Calu3 (cell line): ENCODE results near the gene ELOVL1. TPM values are rescaled to one million over a fixed set of nuclear protein-coding genes. Genes with fewer than 3 reads are reported as not detected.

Experiments
- BruUV-seq: library from RNA; stranded (reverse); fragments of 400-500 nt; replicated peaks from 2 replicates; lab custom pipeline; 2021; lab: Mats Ljungman, UMichigan
- CTCF ChIA-PET: fragments of 300-600 bp; sonication (Branson Sonifier 250); formaldehyde crosslinking; loops from one replicate; lab custom pipeline; 2022; ENCODE audit warnings: antibody characterized with exemption; lab: Charles Lee
- DNase-seq: peaks from one replicate; pipeline ENCODE4 v3.0.0; 2022
- H3K27ac Mint-ChIP-seq: one replicate; pipeline ENCODE4 v1.8.0; 2022; ENCODE audit warnings: mixed read lengths; ENCODE audit not compliant: unreplicated experiment
- H3K27me3 Mint-ChIP-seq: one replicate; pipeline ENCODE4 v1.8.0; 2022; ENCODE audit warnings: mixed read lengths; ENCODE audit not compliant: unreplicated experiment
- H3K36me3 Mint-ChIP-seq: one replicate; pipeline ENCODE4 v1.8.0; 2022; ENCODE audit warnings: mild to moderate bottlenecking, moderate library complexity, mixed read lengths; ENCODE audit not compliant: insufficient read depth, unreplicated experiment
- H3K4me1 Mint-ChIP-seq: one replicate; pipeline ENCODE4 v1.8.0; 2022; ENCODE audit warnings: mild to moderate bottlenecking, low read depth, mixed read lengths; ENCODE audit not compliant: unreplicated experiment
- H3K4me3 Mint-ChIP-seq: one replicate; pipeline ENCODE4 v1.8.0; 2022; ENCODE audit warnings: mild to moderate bottlenecking, low read depth, moderate library complexity, mixed read lengths; ENCODE audit not compliant: unreplicated experiment
- H3K9me3 Mint-ChIP-seq: one replicate; pipeline ENCODE4 v1.8.0; 2022; ENCODE audit warnings: low read depth, mixed read lengths; ENCODE audit not compliant: unreplicated experiment
- intact Hi-C: fragments of 100-400 bp; cut with micrococcal nuclease; formaldehyde crosslinking; loops from one replicate; pipeline ENCODE4 v1.10.0; 2022; ENCODE audit not compliant: unreplicated experiment
- total RNA-seq: library from RNA; stranded (reverse); gene quantifications from 2 replicates; pipeline ENCODE4 v1.2.3, GENCODE V29; 2022
- TF ChIP-seq, protein P1 (sequence below): fragments of 200-600 bp; IDR thresholded peaks from one replicate; pipeline ENCODE4 v1.8.0; 2022; ENCODE audit warnings: antibody characterized with exemption; ENCODE audit not compliant: unreplicated experiment

ELOVL1 gene
- total RNA-seq, 1 experiment from 2014 or later = 107 TPM

DNA sequence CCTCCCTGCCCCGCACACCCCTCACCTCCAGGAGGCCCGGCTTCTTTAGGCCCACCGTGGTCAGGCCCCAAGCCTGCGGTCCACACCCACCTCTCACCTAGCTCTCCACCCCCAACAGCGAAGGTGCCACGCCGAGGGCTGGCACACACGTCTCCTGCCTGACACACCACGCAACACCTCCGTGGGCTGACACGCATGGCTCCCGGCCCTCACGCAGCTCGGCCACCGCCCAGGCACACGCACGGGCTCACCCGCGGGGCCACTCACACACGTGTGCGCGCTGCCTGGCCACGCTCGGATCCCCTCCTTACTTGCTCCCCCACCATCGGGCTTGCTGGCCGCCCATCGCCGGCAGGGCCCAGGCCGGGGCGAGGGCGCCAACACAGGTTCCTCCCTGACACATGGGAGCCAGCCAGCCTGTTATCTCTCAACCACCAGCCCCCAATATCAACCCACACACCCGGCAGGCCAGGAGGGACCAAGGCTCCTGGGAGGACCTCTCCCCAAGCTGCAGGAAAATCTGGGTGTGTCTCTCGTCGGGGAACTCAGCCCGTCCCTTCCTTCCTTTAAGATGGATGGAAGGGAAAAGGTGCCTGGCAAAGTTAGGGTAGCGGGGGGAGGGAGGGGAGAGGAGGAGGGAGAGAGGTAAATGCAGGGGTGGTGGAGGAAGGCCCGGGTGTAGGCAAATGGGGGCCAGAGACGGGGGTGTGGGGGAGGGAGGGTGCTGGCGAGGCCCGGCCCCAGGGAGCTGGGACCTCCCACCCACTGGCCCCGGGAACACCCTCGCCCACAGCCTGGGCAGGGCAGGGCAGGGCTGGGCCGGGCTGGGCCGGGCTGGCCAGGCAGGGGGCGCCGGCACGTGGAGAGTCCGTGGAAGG, 546 bp downstream of the ELOVL1 start:
- Mint-ChIP-seq H3K9me3 (no peaks in the 10 kb centered on the region), H3K27me3 (no peaks in the 10 kb centered on the region), H3K27ac (peak overlapping the region; percentile 82), H3K4me3 (peak overlapping the region; percentile 79), H3K4me1 (peaks cover 39% of the 10 kb centered on the region), H3K36me3 (peaks cover 76% of the 10 kb centered on the region)
- intact Hi-C loops = no loop called here
- CTCF ChIA-PET = interaction anchor here (0.7 to 2.0 kb wide), 7 partner anchors 9 to 140 kb away, joined by 3 to 14 read pairs (median 3); partner anchors contain the start of gene C1orf210
- BruUV-seq = TSS peak; percentile 21
- peak; percentile 35 for DNase-seq
- TF ChIP-seq, protein P1, sequence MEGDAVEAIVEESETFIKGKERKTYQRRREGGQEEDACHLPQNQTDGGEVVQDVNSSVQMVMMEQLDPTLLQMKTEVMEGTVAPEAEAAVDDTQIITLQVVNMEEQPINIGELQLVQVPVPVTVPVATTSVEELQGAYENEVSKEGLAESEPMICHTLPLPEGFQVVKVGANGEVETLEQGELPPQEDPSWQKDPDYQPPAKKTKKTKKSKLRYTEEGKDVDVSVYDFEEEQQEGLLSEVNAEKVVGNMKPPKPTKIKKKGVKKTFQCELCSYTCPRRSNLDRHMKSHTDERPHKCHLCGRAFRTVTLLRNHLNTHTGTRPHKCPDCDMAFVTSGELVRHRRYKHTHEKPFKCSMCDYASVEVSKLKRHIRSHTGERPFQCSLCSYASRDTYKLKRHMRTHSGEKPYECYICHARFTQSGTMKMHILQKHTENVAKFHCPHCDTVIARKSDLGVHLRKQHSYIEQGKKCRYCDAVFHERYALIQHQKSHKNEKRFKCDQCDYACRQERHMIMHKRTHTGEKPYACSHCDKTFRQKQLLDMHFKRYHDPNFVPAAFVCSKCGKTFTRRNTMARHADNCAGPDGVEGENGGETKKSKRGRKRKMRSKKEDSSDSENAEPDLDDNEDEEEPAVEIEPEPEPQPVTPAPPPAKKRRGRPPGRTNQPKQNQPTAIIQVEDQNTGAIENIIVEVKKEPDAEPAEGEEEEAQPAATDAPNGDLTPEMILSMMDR = no peak

DNA sequence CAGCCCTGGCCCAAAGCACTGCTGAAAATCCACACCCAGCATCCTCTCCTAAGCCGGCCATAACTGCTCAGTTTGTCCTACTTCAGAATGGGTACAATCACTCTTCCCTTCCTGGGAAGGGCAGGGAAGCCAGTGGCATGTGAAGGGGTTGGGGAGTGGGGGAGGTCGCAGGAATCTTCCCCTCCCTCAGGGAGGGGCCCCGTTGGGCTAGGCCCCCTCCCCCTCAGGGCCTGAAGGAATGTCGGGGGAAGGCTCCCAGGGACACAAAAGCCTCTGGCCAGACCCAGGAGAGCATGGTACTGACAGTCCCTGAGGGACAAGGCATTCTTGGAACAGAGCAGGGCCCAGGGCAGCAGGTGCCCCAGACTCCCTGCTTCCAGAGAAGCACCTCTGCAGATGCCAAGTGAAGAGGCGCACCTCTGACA, 1.2 kb downstream of the ELOVL1 start:
- H3K36me3 Mint-ChIP-seq = peaks cover 82% of the 10 kb centered on the region
- H3K9me3 Mint-ChIP-seq = no peaks in the 10 kb centered on the region
- DNase-seq = no peak
- peak overlapping the region; percentile 79 for H3K4me3 Mint-ChIP-seq
- no peaks in the 10 kb centered on the region for H3K27me3 Mint-ChIP-seq
- peaks cover 45% of the 10 kb centered on the region for H3K4me1 Mint-ChIP-seq
- intact Hi-C loops = no loop called here
- peak overlapping the region; percentile 82 for H3K27ac Mint-ChIP-seq
- TF ChIP-seq, protein P1 = no peak
- CTCF ChIA-PET = interaction anchor here (0.7 to 2.0 kb wide), 2 partner anchors 81 to 98 kb away, joined by 3 to 14 read pairs; partner anchors contain the start of gene C1orf210
- BruUV-seq = no TSS peak

DNA sequence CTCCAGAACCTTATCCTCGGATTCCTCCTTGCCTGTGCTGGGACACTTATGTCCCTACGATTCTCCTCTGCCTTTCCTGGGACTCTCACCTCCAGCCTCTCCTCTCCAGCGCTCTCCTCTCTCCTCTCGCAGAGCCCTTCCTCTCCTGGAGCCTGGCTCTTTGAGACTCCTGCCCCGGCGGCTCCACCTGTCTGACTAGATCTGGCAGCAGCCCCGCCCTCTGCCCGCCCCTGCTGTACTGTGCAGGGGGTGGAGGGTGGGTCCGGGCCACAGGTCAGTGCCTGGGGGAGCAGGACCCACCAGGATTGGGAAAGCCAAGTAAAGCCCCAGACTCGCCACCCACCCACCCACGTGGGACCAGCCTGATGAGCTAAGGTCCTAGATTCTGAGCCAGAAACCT, 1.6 kb downstream of the ELOVL1 start:
- H3K4me1 Mint-ChIP-seq = peaks cover 49% of the 10 kb centered on the region
- peak overlapping the region; percentile 82 for H3K27ac Mint-ChIP-seq
- H3K36me3 Mint-ChIP-seq = peaks cover 86% of the 10 kb centered on the region

DNA sequence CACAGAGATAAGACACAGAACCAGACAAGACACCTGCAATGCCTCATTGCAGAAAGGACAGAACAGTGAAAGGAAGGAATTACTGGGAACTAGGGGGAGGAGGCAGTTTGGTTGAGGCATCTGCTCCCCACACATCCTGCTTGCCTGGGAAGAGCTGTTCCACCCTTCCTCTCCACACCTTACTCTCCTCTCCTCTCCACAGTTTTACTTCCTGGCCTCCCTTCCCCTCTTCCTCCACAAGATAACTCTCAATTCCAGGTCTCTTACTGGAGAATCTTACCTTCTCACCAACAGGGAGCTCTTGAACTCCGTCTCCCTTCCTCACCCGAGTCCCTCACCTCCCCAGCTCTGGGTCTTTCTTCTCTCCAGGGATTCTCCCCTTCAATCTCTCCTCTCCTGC, 2.1 kb downstream of the ELOVL1 start:
- Mint-ChIP-seq H3K36me3 (peaks cover 86% of the 10 kb centered on the region), H3K9me3 (no peaks in the 10 kb centered on the region), H3K4me1 (peaks cover 50% of the 10 kb centered on the region), H3K4me3 (peak overlapping the region; percentile 79), H3K27me3 (no peaks in the 10 kb centered on the region), H3K27ac (peak overlapping the region; percentile 82)
- CTCF ChIA-PET = no interaction called here
- intact Hi-C loops = no loop called here
- BruUV-seq = no TSS peak
- DNase-seq = no peak
- TF ChIP-seq, protein P1 = no peak

More for the DNA sequence above, 1.6 kb downstream of the ELOVL1 start:
- intact Hi-C loops = no loop called here
- no peaks in the 10 kb centered on the region for H3K9me3 Mint-ChIP-seq
- no TSS peak for BruUV-seq
- H3K27me3 Mint-ChIP-seq = no peaks in the 10 kb centered on the region
- peak; percentile 85 for DNase-seq
- TF ChIP-seq, protein P1 = no peak
- peak overlapping the region; percentile 79 for H3K4me3 Mint-ChIP-seq
- CTCF ChIA-PET = no interaction called here
